ENCODE results near the gene TSPAN9. TPM values are rescaled to one million over a fixed set of nuclear protein-coding genes. Genes with fewer than 3 reads are reported as not detected.

Gene TSPAN9
- total RNA-seq, 3 donors from 2014 or later (not counting 1 experiment from before 2014, with no cell fraction given): 0.86 to 1.6 (median 1.1) TPM

DNA sequence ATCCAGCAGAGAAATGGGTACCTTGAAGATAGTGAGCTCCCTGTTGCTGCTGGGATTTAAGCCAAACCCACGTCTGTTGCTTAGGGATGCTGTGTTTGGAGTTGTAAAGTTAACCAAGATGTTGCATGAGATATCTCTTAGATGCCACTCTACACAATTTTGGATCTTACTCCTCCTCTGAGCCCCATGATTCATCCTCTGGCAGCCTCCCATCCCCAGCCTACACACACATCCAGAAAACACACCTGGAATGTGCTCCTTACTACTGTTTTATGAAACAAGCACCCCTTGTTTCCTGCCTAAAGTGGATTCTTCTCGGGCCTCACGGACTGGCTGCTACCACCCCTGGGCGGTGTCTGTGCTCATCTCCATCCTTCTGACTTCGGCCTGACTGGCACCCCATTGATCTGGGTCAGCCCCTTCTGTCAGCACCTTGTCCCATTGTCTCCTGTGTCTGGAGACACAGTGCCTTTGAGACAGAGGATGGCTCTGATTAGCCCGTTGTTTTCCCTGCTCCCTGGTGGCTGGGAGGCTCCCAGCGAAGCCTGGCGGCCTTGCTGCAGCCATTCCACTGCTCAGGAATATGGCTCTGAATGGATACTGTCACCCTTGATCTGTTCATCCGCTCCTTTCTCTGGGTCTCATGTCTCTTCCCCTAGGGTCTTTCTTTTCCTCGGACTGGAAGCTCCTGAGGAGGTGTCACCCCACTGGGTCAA lies 24.3 kb downstream of the TSPAN9 start:
- H3K36me3 Mint-ChIP-seq: peaks cover 7% of the 10 kb centered on the region
- H3K27ac ChIP-seq (ENCODE audit: low read length): no peak overlapping the region
- no peaks in the 10 kb centered on the region for H3K27me3 ChIP-seq (ENCODE audit: control insufficient read depth, insufficient read depth, low read length)
- ATAC-seq (no peak), DNase-seq (no peak)
- H3K4me1 ChIP-seq (ENCODE audit: control insufficient read depth, insufficient read depth, low read length): peaks cover 7% of the 10 kb centered on the region
- TF ChIP-seq, protein P1, sequence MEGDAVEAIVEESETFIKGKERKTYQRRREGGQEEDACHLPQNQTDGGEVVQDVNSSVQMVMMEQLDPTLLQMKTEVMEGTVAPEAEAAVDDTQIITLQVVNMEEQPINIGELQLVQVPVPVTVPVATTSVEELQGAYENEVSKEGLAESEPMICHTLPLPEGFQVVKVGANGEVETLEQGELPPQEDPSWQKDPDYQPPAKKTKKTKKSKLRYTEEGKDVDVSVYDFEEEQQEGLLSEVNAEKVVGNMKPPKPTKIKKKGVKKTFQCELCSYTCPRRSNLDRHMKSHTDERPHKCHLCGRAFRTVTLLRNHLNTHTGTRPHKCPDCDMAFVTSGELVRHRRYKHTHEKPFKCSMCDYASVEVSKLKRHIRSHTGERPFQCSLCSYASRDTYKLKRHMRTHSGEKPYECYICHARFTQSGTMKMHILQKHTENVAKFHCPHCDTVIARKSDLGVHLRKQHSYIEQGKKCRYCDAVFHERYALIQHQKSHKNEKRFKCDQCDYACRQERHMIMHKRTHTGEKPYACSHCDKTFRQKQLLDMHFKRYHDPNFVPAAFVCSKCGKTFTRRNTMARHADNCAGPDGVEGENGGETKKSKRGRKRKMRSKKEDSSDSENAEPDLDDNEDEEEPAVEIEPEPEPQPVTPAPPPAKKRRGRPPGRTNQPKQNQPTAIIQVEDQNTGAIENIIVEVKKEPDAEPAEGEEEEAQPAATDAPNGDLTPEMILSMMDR (IDR thresholded peaks at IDR 0.05): no peak
- no peak overlapping the region for H3K4me3 Mint-ChIP-seq
- intact Hi-C loops (cut with micrococcal nuclease): no loop called here
- H3K9me3 ChIP-seq (ENCODE audit: control insufficient read depth, insufficient read depth, low read length): no peaks in the 10 kb centered on the region
- 88% methylated on average over 10 of the region's 10 CpGs for WGBS (ENCODE audit: insufficient coverage)
- H3K9me3 Mint-ChIP-seq: peaks cover 4 to 10% of the 10 kb centered on the region in 2 donors
- no peak overlapping the region for H3K4me3 ChIP-seq (ENCODE audit: low read length)
- H3K27me3 Mint-ChIP-seq (ENCODE audit: low read depth in 2 of 2): peaks cover 14 to 22% of the 10 kb centered on the region in 2 donors
- no peak overlapping the region for H3K27ac Mint-ChIP-seq
- peaks cover 5 to 8% of the 10 kb centered on the region in 2 donors for H3K4me1 Mint-ChIP-seq
- H3K36me3 ChIP-seq (ENCODE audit: control insufficient read depth, insufficient read depth, low read length): no peaks in the 10 kb centered on the region

DNA sequence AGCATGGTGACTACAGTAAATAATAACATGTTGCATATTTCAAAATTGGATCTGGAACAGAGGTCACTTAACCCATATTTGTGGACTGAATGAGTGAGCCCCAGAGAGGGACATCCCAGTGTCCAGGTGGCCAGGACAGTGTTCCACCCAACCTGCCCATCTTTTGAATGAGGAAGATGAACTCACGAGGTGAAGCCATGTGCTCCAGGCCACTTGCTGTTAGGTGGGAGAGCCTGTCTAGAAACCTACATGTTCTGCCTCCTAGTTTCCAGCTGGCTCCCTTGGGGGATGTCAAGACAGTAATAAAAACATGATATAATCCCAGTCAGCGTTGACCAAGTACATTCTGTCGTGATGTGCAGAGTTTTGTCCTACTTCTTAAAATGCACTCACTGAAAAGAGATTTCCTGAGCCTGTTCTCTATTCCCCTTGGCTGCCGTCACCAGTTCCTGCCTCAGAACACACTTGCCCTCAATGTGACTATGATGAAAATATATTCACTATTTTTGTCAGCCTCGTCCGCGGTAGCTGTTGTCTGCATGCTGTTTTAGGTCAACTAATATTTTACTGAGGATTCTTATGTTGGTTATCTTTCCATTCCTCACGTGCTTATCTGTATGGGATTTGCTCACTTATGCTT lies 25.7 kb downstream of the TSPAN9 start:
- Histone ChIP-seq H3K4me3 (ENCODE audit: low read length) (no peak overlapping the region), H3K27me3 (ENCODE audit: control insufficient read depth, insufficient read depth, low read length) (no peaks in the 10 kb centered on the region), H3K36me3 (ENCODE audit: control insufficient read depth, insufficient read depth, low read length) (no peaks in the 10 kb centered on the region), H3K9me3 (ENCODE audit: control insufficient read depth, insufficient read depth, low read length) (no peaks in the 10 kb centered on the region), H3K4me1 (ENCODE audit: control insufficient read depth, insufficient read depth, low read length) (no peaks in the 10 kb centered on the region), H3K27ac (ENCODE audit: low read length) (no peak overlapping the region)
- DNase-seq (no peak), ATAC-seq (no peak)
- TF ChIP-seq, protein P1 (IDR thresholded peaks at IDR 0.05): no peak
- intact Hi-C loops (cut with micrococcal nuclease): no loop called here
- peaks cover 7% of the 10 kb centered on the region for H3K36me3 Mint-ChIP-seq
- H3K27me3 Mint-ChIP-seq (ENCODE audit: low read depth in 2 of 2): peaks cover 14 to 22% of the 10 kb centered on the region in 2 donors
- peaks cover under 1 to 8% of the 10 kb centered on the region in 2 donors for H3K4me1 Mint-ChIP-seq
- H3K4me3 Mint-ChIP-seq: no peak overlapping the region
- 75% methylated on average over 8 of the region's 8 CpGs for WGBS (ENCODE audit: insufficient coverage)
- no peak overlapping the region for H3K27ac Mint-ChIP-seq
- H3K9me3 Mint-ChIP-seq: peaks cover 4 to 10% of the 10 kb centered on the region in 2 donors

DNA sequence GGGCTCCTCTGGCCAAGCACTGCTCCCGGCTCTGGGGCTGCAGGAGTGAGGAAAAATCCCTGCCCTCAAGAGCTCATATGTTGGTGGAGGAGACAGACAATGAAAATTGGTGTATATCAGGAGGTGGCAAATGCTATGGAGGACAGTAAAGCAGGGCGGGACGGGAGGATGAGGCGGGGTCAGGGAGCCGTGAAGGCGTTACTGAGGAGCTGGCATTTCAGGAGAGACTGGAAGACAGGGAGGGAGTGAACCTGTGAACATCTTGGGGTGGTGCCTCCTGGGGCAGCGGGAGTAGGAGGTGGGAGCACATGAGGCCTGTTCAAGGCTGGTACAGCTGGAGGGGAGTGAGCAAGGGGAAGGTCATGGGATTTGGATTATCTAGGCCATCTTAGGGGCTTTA lies 26.6 kb downstream of the TSPAN9 start:
- H3K36me3 Mint-ChIP-seq: peaks cover 6% of the 10 kb centered on the region
- ATAC-seq (no peak), DNase-seq (no peak)
- H3K4me3 Mint-ChIP-seq: no peak overlapping the region
- 91% methylated on average over 7 of the region's 7 CpGs for WGBS (ENCODE audit: insufficient coverage)
- Histone ChIP-seq H3K27me3 (ENCODE audit: control insufficient read depth, insufficient read depth, low read length) (no peaks in the 10 kb centered on the region), H3K9me3 (ENCODE audit: control insufficient read depth, insufficient read depth, low read length) (no peaks in the 10 kb centered on the region), H3K4me3 (ENCODE audit: low read length) (no peak overlapping the region), H3K36me3 (ENCODE audit: control insufficient read depth, insufficient read depth, low read length) (no peaks in the 10 kb centered on the region), H3K4me1 (ENCODE audit: control insufficient read depth, insufficient read depth, low read length) (no peaks in the 10 kb centered on the region), H3K27ac (ENCODE audit: low read length) (no peak overlapping the region)
- H3K9me3 Mint-ChIP-seq: peaks cover 4 to 6% of the 10 kb centered on the region in 2 donors
- intact Hi-C loops (cut with micrococcal nuclease): no loop called here
- TF ChIP-seq, protein P1 (IDR thresholded peaks at IDR 0.05): no peak
- peaks cover 0 to 8% of the 10 kb centered on the region in 2 donors for H3K4me1 Mint-ChIP-seq
- peaks cover 14 to 22% of the 10 kb centered on the region in 2 donors for H3K27me3 Mint-ChIP-seq (ENCODE audit: low read depth in 2 of 2)
- H3K27ac Mint-ChIP-seq: no peak overlapping the region

Measured in natural killer cell (primary cell).